OCI-LY3 (cell line): ENCODE data around the gene BICD1.

Experiments used
- CTCF ChIP-seq: fragments of 200-600, 300-600 bp; sonication (generic); IDR thresholded peaks from 2 replicates; pipeline ENCODE4 v1.5.1; 2014; ENCODE audit warnings: antibody characterized with exemption, low read length, low read depth
- EZH2phosphoT487 ChIP-seq: fragments of 200-600 bp; shearing (Covaris generic); IDR thresholded peaks from 2 replicates; pipeline ENCODE4 v1.6.1; 2018; ENCODE audit warnings: antibody characterized with exemption, mixed run types, low read depth

- no peak for TF ChIP-seq CTCF
- TF ChIP-seq EZH2phosphoT487: no peak
Observed at GRCh38 chr12:32155041-32155440, 48.4 kb downstream of the BICD1 start.
